Hypothalamus (tissue), 51 donors: ENCODE results near the gene PTPN18.

Experiments used
- DNase-seq, 51 donors: peaks; one replicate each; lab custom pipeline; 2025; lab: John Stamatoyannopoulos, UW

PTPN18 gene

GRCh38 chr2:130339885-130340745 lies 15.7 kb upstream of the PTPN18 start:
- DNase-seq = no peak

GRCh38 chr2:130341562-130342019 lies 14.3 kb upstream of the PTPN18 start:
- no peak for DNase-seq

GRCh38 chr2:130342020-130342532 lies 13.8 kb upstream of the PTPN18 start:
- DNase-seq = peak; percentile 56 to 99 (median 84)

GRCh38 chr2:130342533-130343275 lies 13.2 kb upstream of the PTPN18 start, which contains the start of gene IMP4:
TSS of gene IMP4 (plus strand) at chr2:130342897. CDS start at chr2:130342933, 36 bp downstream.
- peak; percentile 69 to 100 (median 96) for DNase-seq

- DNase-seq = no peak
These were observed 11.3 kb upstream of the PTPN18 start for GRCh38 chr2:130344578-130344977.

- no peak for DNase-seq
These were observed 10.8 kb upstream of the PTPN18 start for GRCh38 chr2:130345091-130345490.

- DNase-seq = no peak
These were observed 10.2 kb upstream of the PTPN18 start for GRCh38 chr2:130345611-130346010.

GRCh38 chr2:130346041-130346740 lies 9.7 kb upstream of the PTPN18 start:
- DNase-seq = no peak

- DNase-seq = no peak
These were observed 9.2 kb upstream of the PTPN18 start for GRCh38 chr2:130346741-130347066.

- no peak for DNase-seq
These were observed 8.5 kb upstream of the PTPN18 start for GRCh38 chr2:130347220-130347925.

GRCh38 chr2:130349174-130349573 lies 6.7 kb upstream of the PTPN18 start:
- no peak for DNase-seq

- DNase-seq = no peak
These were observed 4.1 kb upstream of the PTPN18 start for GRCh38 chr2:130351711-130352110.

- peak in 5 of 51 donors; percentile 4 to 31 (median 18) for DNase-seq
These were observed 3.6 kb upstream of the PTPN18 start for GRCh38 chr2:130352237-130352636.

- DNase-seq = no peak
These were observed 2.3 kb upstream of the PTPN18 start for GRCh38 chr2:130353291-130354138.

- DNase-seq = no peak
These were observed 1.8 kb upstream of the PTPN18 start for GRCh38 chr2:130354139-130354428.

GRCh38 chr2:130355172-130355577 lies 681 bp upstream of the PTPN18 start:
- DNase-seq = no peak

- DNase-seq = no peak
These were observed 2.0 kb downstream of the PTPN18 start for GRCh38 chr2:130357864-130358263.

- no peak for DNase-seq
These were observed 2.8 kb downstream of the PTPN18 start for GRCh38 chr2:130358420-130359350.
